ENCODE results near the gene COL19A1. TPM values are rescaled to one million over a fixed set of nuclear protein-coding genes. Genes with fewer than 3 reads are reported as not detected.

Gene COL19A1
- total RNA-seq, 1 donor from 2014 or later, result 0.49 TPM

- Histone ChIP-seq H3K9me3 (no peaks in the 10 kb centered on the region), H3K27me3 (no peaks in the 10 kb centered on the region), H3K4me3 (no peak overlapping the region), H3K27ac (no peak overlapping the region), H3K36me3 (no peaks in the 10 kb centered on the region), H3K4me1 (no peaks in the 10 kb centered on the region)
- intact Hi-C loops (cut with DNase I), result no loop called here
- no peak for TF ChIP-seq POLR2AphosphoS5 (IDR thresholded peaks at IDR 0.05; ENCODE audit: insufficient read depth in 1 of 2, low read depth in 1 of 2)
- TF ChIP-seq CTCF (IDR thresholded peaks at IDR 0.05), result no peak
- TF ChIP-seq POLR2A (IDR thresholded peaks at IDR 0.05), result no peak
- no peak for DNase-seq (ENCODE audit: extremely low spot score in 2 of 2)
Measured at GRCh38 chr6:70252604-70253003, 386.2 kb downstream of the COL19A1 start.

GRCh38 chr6:70253923-70254322, 387.6 kb downstream of the COL19A1 start:
- Histone ChIP-seq H3K27ac (no peak overlapping the region), H3K4me3 (no peak overlapping the region), H3K27me3 (no peaks in the 10 kb centered on the region), H3K4me1 (no peaks in the 10 kb centered on the region), H3K9me3 (no peaks in the 10 kb centered on the region), H3K36me3 (no peaks in the 10 kb centered on the region)
- no peak for TF ChIP-seq POLR2A (IDR thresholded peaks at IDR 0.05)
- TF ChIP-seq POLR2AphosphoS5 (IDR thresholded peaks at IDR 0.05; ENCODE audit: insufficient read depth in 1 of 2, low read depth in 1 of 2), result no peak
- TF ChIP-seq CTCF (IDR thresholded peaks at IDR 0.05), result no peak
- DNase-seq (ENCODE audit: extremely low spot score in 2 of 2), result no peak
- intact Hi-C loops (cut with DNase I), result no loop called here

DNA sequence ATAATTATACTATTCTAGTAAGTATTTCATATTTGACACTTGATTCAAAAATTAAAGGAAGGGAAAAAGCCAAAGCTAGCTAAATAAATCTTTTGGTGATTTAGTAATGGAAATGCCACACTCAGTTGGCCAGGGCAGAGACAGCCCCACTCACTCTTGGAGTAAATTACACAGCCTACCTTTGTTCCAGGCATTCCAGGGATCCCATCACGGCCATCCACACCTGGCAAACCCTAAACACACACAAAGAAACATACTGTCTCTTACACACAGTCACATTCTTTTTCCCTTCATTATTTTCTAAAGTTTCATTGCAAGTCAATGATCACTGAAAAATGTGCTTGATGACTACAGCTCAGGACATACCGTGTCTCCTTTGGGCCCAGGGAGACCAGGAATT, 388.4 kb downstream of the COL19A1 start:
- no peaks in the 10 kb centered on the region for H3K4me1 ChIP-seq
- intact Hi-C loops (cut with DNase I), result no loop called here
- no peak overlapping the region for H3K4me3 ChIP-seq
- H3K9me3 ChIP-seq, result no peaks in the 10 kb centered on the region
- H3K27me3 ChIP-seq, result no peaks in the 10 kb centered on the region
- DNase-seq (ENCODE audit: extremely low spot score in 2 of 2), result no peak
- no peak for TF ChIP-seq POLR2AphosphoS5 (IDR thresholded peaks at IDR 0.05; ENCODE audit: insufficient read depth in 1 of 2, low read depth in 1 of 2)
- TF ChIP-seq POLR2A (IDR thresholded peaks at IDR 0.05), result no peak
- no peak for TF ChIP-seq CTCF (IDR thresholded peaks at IDR 0.05)
- no peak overlapping the region for H3K27ac ChIP-seq
- no peaks in the 10 kb centered on the region for H3K36me3 ChIP-seq

- H3K4me3 ChIP-seq, result no peak overlapping the region
- intact Hi-C loops (cut with DNase I), result no loop called here
- H3K9me3 ChIP-seq, result no peaks in the 10 kb centered on the region
- H3K27ac ChIP-seq, result no peak overlapping the region
- no peaks in the 10 kb centered on the region for H3K4me1 ChIP-seq
- H3K36me3 ChIP-seq, result no peaks in the 10 kb centered on the region
- no peaks in the 10 kb centered on the region for H3K27me3 ChIP-seq
- DNase-seq (ENCODE audit: extremely low spot score in 2 of 2), result no peak
- TF ChIP-seq POLR2A (IDR thresholded peaks at IDR 0.05), result no peak
- TF ChIP-seq POLR2AphosphoS5 (IDR thresholded peaks at IDR 0.05; ENCODE audit: insufficient read depth in 1 of 2, low read depth in 1 of 2), result no peak
- TF ChIP-seq CTCF (IDR thresholded peaks at IDR 0.05), result no peak
Measured at GRCh38 chr6:70257768-70258273, 391.5 kb downstream of the COL19A1 start.

- H3K36me3 ChIP-seq, result no peaks in the 10 kb centered on the region
- no peaks in the 10 kb centered on the region for H3K9me3 ChIP-seq
- H3K27ac ChIP-seq, result no peak overlapping the region
- no peak overlapping the region for H3K4me3 ChIP-seq
- TF ChIP-seq CTCF (IDR thresholded peaks at IDR 0.05), result no peak
- H3K4me1 ChIP-seq, result no peaks in the 10 kb centered on the region
- H3K27me3 ChIP-seq, result no peaks in the 10 kb centered on the region
- intact Hi-C loops (cut with DNase I), result no loop called here
- DNase-seq (ENCODE audit: extremely low spot score in 2 of 2), result no peak
Measured at GRCh38 chr6:70258483-70258882, 392.1 kb downstream of the COL19A1 start.

Small RNAs within 50 kb of the gene (small RNA-seq; reads per million reads assigned to genes)
- gene RPL37P15, result not detected

Other genes with a start within 250 kb of the COL19A1 start
- gene LMBRD1, start 69.5 kb upstream of the COL19A1 start, total RNA-seq, result 36.6 TPM

Measured in vagina (tissue), 2 donors.